CD4-positive, alpha-beta T cell (primary cell): ENCODE results near the gene UBE2I. TPM values are rescaled to one million over a fixed set of nuclear protein-coding genes. Genes with fewer than 3 reads are reported as not detected.

Experiments used
- ATAC-seq: fragments of 200-7000 bp; cut with Tn5 transposase; one replicate; pipeline ENCODE4 v1.10.0; 2022; ENCODE audit warnings: mild to moderate bottlenecking; ENCODE audit not compliant: poor library complexity
- CTCF ChIA-PET: fragments of 350-600 bp; sonication (Branson Sonifier 250); formaldehyde crosslinking; loops from one replicate; lab custom pipeline; 2021; ENCODE audit warnings: antibody characterized with exemption, inconsistent platforms; lab: Charles Lee
- POLR2A ChIA-PET: fragments of 350-600 bp; sonication (Branson Sonifier 250); formaldehyde crosslinking; loops from one replicate; lab custom pipeline; 2021; ENCODE audit warnings: antibody characterized with exemption, inconsistent platforms; lab: Charles Lee
- DNase-seq, 14 experiments: peaks; one replicate each; pipeline ENCODE4 v3.0.0-alpha.2; 2013 to 2020; ENCODE audit warnings: mixed read lengths in 2 of 14
- H3K27ac ChIP-seq, 2 donors: one replicate each; pipeline versions ENCODE4 v1.5.1 to v1.7.0; 2013; ENCODE audit warnings: low read length in 2 of 2, low read depth in 1 of 2, mild to moderate bottlenecking in 1 of 2
- H3K27me3 ChIP-seq, 2 experiments: 1 replicate in 1 of 2; 2 replicates in 1 of 2; pipeline versions ENCODE4 v1.6.1 to v1.7.0; 2013; ENCODE audit warnings: low read length in 2 of 2, control low read depth in 1 of 2, mild to moderate bottlenecking in 1 of 2, moderate library complexity in 1 of 2; ENCODE audit not compliant: insufficient read depth in 2 of 2, control insufficient read depth in 1 of 2
- H3K36me3 ChIP-seq: one replicate; pipeline ENCODE4 v1.6.1; 2013; ENCODE audit warnings: low read length, control low read depth; ENCODE audit not compliant: insufficient read depth
- H3K4me1 ChIP-seq: one replicate; pipeline ENCODE4 v1.6.1; 2013; ENCODE audit warnings: low read length, control low read depth; ENCODE audit not compliant: insufficient read depth
- H3K4me3 ChIP-seq: one replicate; pipeline ENCODE4 v1.5.1; 2013; ENCODE audit warnings: mild to moderate bottlenecking, low read length, moderate library complexity
- H3K9me3 ChIP-seq, 2 experiments: 1 replicate in 1 of 2; 2 replicates in 1 of 2; pipeline versions ENCODE4 v1.6.1 to v1.7.0; 2013; ENCODE audit warnings: low read length in 2 of 2, mild to moderate bottlenecking in 2 of 2, control low read depth in 1 of 2, moderate library complexity in 1 of 2; ENCODE audit not compliant: control insufficient read depth in 1 of 2, insufficient read depth in 1 of 2
- H3K27ac Mint-ChIP-seq: one replicate; pipeline ENCODE4 v1.8.0; 2020; ENCODE audit warnings: mixed read lengths
- H3K27me3 Mint-ChIP-seq: one replicate; pipeline ENCODE4 v1.8.0; 2021; ENCODE audit warnings: mixed read lengths
- H3K36me3 Mint-ChIP-seq: one replicate; pipeline ENCODE4 v1.8.0; 2021; ENCODE audit warnings: low read depth, mixed read lengths
- H3K4me1 Mint-ChIP-seq: one replicate; pipeline ENCODE4 v1.8.0; 2021; ENCODE audit warnings: low read depth, mixed read lengths
- H3K4me3 Mint-ChIP-seq: one replicate; pipeline ENCODE4 v1.8.0; 2020; ENCODE audit warnings: mild to moderate bottlenecking, mixed read lengths
- H3K9me3 Mint-ChIP-seq: one replicate; pipeline ENCODE4 v1.8.0; 2020; ENCODE audit warnings: mixed read lengths
- intact Hi-C, 2 experiments: fragments of 100-400 bp; cut with DNase I in 1 of 2; cut with micrococcal nuclease in 1 of 2; formaldehyde crosslinking; loops; one replicate each; pipeline versions ENCODE4 v1.15.1 to v1.9.0; 2023 to 2025; cut with DNase I, micrococcal nuclease
- total RNA-seq, 174 experiments: library from RNA in 2 of 174; stranded (reverse) in 2 of 174; gene quantifications; one replicate each; pipeline ENCODE4 v1.2.3 and lab custom pipeline; 2021 to 2026
- TF ChIP-seq, protein P1 (sequence below): fragments of 200-600 bp; IDR thresholded peaks from one replicate; pipeline ENCODE4 v1.8.0; 2022; ENCODE audit warnings: antibody characterized with exemption, mild to moderate bottlenecking

Gene UBE2I
- total RNA-seq, 2 experiments from 2014 or later = 247 to 252 TPM

DNA sequence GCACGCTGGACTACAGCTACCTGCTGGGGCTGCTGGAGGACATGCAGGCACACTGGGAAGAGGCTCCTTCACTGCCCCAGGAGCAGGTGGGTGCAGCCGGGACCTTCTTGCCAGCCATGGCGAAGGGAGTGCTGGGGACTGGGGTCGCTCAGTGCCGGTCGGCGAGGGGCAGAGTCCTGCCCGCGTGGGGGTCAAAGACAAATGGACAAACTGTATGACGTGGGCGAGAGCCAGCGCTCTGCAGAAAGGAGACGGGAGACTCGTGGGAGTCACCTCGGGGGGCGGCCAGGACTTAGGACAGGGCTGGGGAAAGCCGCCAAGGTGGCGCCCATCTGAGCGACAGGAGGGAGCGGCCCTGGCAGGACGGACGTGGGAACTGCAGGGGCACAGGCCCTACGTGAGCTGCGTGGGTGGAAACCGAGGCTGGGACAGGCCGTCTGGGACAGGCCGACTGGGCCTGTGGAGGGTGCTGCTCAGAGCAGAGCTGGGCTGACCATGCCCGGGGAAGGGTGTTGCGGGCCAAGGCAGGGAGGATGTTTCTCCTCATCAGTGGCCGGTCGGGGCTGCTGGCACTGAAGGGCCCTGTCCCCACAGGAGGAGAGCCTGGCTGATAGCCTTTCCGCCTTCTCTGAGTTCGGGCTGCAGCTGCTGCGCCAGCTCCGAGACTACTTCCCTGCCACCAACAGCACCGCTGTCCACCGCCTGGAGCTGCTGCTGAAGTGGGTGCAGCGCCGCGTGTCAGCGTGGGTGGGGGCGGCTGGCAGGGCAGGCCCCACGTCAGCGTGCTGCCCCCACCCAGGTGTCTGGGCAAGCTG is 34.2 kb downstream of the UBE2I start:
- Mint-ChIP-seq H3K4me3 (peak overlapping the region; percentile 66), H3K4me1 (peaks cover 13% of the 10 kb centered on the region), H3K9me3 (no peaks in the 10 kb centered on the region), H3K27me3 (no peaks in the 10 kb centered on the region), H3K27ac (peak overlapping the region; percentile 50), H3K36me3 (peaks cover 6% of the 10 kb centered on the region)
- H3K36me3 ChIP-seq = peaks cover 12% of the 10 kb centered on the region
- TF ChIP-seq, protein P1, sequence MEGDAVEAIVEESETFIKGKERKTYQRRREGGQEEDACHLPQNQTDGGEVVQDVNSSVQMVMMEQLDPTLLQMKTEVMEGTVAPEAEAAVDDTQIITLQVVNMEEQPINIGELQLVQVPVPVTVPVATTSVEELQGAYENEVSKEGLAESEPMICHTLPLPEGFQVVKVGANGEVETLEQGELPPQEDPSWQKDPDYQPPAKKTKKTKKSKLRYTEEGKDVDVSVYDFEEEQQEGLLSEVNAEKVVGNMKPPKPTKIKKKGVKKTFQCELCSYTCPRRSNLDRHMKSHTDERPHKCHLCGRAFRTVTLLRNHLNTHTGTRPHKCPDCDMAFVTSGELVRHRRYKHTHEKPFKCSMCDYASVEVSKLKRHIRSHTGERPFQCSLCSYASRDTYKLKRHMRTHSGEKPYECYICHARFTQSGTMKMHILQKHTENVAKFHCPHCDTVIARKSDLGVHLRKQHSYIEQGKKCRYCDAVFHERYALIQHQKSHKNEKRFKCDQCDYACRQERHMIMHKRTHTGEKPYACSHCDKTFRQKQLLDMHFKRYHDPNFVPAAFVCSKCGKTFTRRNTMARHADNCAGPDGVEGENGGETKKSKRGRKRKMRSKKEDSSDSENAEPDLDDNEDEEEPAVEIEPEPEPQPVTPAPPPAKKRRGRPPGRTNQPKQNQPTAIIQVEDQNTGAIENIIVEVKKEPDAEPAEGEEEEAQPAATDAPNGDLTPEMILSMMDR = no peak
- intact Hi-C loops = loop anchor here (2.0 kb wide), 2 partner anchors 33 to 35 kb away; partner anchors contain the start of gene UBE2I (in 1 of the 2)
- H3K4me3 ChIP-seq = peak overlapping the region; percentile 26
- ATAC-seq = no peak
- CTCF ChIA-PET = interaction anchor here (0.9 to 1.5 kb wide), 3 partner anchors 11 to 77 kb away, joined by 3 to 5 read pairs (median 4); partner anchors contain the start of genes BAIAP3 and UQCC4
- H3K27ac ChIP-seq = peak overlapping the region in 1 of 2 donors; percentile 29
- no peaks in the 10 kb centered on the region for H3K27me3 ChIP-seq
- POLR2A ChIA-PET = interaction anchor here (1.1 to 3.1 kb wide), 8 partner anchors 8 to 439 kb away, joined by 3 to 24 read pairs (median 7); partner anchors contain the start of genes GNPTG, MAPK8IP3, NUBP2 and SPSB3
- no peaks in the 10 kb centered on the region for H3K9me3 ChIP-seq
- DNase-seq = peak in 2 of 14 experiments; percentile 39 to 54
- peaks cover 26% of the 10 kb centered on the region for H3K4me1 ChIP-seq

DNA sequence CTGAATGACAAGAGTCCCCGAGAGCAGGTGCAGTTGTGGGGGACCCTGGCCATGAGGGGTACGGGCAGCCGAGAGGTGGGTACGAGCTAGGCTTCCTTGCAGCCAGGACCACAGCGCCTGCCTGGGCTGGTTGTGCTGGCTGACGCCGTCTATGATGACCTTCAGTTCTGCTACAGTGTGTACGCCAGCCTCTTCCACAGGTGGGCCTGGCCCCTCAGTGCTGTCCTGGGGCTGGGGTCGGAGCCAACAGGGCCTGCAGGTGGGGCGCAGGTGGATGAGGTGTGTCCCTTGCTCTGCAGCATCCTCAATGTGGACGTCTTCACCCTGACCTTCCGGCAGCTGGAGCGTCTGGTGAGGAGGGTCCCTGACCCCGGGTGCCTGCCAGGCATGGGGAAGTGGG is 35.1 kb downstream of the UBE2I start:
- Mint-ChIP-seq H3K9me3 (no peaks in the 10 kb centered on the region), H3K27ac (no peak overlapping the region), H3K4me1 (peaks cover 13% of the 10 kb centered on the region), H3K4me3 (no peak overlapping the region), H3K36me3 (peaks cover 14% of the 10 kb centered on the region), H3K27me3 (no peaks in the 10 kb centered on the region)
- ChIA-PET CTCF (no interaction called here), POLR2A (interaction anchor here (0.6 to 3.1 kb wide), 3 partner anchors 13 to 43 kb away, joined by 3 to 24 read pairs (median 15); partner anchors contain the start of gene UBE2I)
- H3K27ac ChIP-seq = no peak overlapping the region
- intact Hi-C loops = no loop called here
- ATAC-seq (no peak), DNase-seq (no peak)
- H3K4me1 ChIP-seq = peaks cover 27% of the 10 kb centered on the region
- H3K4me3 ChIP-seq = no peak overlapping the region
- TF ChIP-seq, protein P1 = no peak
- H3K9me3 ChIP-seq = no peaks in the 10 kb centered on the region
- H3K27me3 ChIP-seq = no peaks in the 10 kb centered on the region
- H3K36me3 ChIP-seq = peaks cover 21% of the 10 kb centered on the region

DNA sequence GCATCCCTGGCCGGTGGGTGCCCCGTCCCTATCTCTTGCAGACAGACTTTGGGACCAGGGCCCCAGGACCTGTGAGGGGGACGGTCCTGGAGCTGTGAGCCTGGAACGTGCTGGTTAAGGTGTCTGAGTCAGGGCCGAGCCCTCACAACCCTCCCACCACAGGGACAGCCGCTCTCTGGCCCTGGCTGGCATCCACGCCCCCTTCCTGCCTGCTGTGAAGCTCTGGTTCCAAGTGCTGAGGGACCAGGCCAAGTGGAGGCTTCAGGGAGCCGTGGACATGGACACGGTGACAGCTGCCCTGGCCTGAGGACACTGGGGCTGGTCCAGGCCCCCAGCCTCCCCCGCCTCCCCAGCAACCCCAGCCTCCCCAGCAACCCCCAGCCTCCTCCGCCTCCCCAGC is 35.7 kb downstream of the UBE2I start:
- H3K27ac ChIP-seq = no peak overlapping the region
- intact Hi-C loops = no loop called here
- Mint-ChIP-seq H3K27me3 (no peaks in the 10 kb centered on the region), H3K4me3 (no peak overlapping the region), H3K36me3 (peaks cover 18% of the 10 kb centered on the region), H3K27ac (no peak overlapping the region), H3K9me3 (no peaks in the 10 kb centered on the region), H3K4me1 (peaks cover 13% of the 10 kb centered on the region)
- POLR2A ChIA-PET = no interaction called here
- H3K9me3 ChIP-seq = no peaks in the 10 kb centered on the region
- no peak overlapping the region for H3K4me3 ChIP-seq
- peaks cover 33% of the 10 kb centered on the region for H3K4me1 ChIP-seq
- CTCF ChIA-PET = no interaction called here
- peak in 1 of 14 experiments; percentile 39 for DNase-seq
- no peak for ATAC-seq
- TF ChIP-seq, protein P1 = no peak
- H3K27me3 ChIP-seq = no peaks in the 10 kb centered on the region
- H3K36me3 ChIP-seq = peaks cover 25% of the 10 kb centered on the region
